GM12878 (cell line): ENCODE data around the gene FGF1.

ENCODE experiments used
- BCL3 ChIP-seq: IDR thresholded peaks from 2 replicates; pipeline ENCODE4 v1.6.1; 2011; ENCODE audit warnings: borderline replicate concordance, low read depth, mild to moderate bottlenecking, moderate library complexity, low read length; ENCODE audit not compliant: insufficient read depth, poor library complexity, severe bottlenecking
- CTCF ChIP-seq, 3 experiments: IDR thresholded peaks in 2 of 3; conservative IDR thresholded peaks in 1 of 3; 2 replicates each; pipeline ENCODE4 v1.5.1; 2011; ENCODE audit warnings: low read depth in 3 of 3, low read length in 3 of 3, mild to moderate bottlenecking in 3 of 3, control low read depth in 2 of 3, moderate library complexity in 2 of 3, inconsistent platforms in 1 of 3, mixed read lengths in 1 of 3; ENCODE audit not compliant: control insufficient read depth in 2 of 3, insufficient read depth in 1 of 3; ENCODE audit errors: extremely low read depth in 1 of 3
- GATAD2B ChIP-seq: fragments of 450-650 bp; conservative IDR thresholded peaks from 2 replicates; pipeline ENCODE4 v1.6.1; 2017; ENCODE audit warnings: low read depth, mild to moderate bottlenecking, moderate library complexity
- KDM1A ChIP-seq: fragments of 200-600 bp; sonication (generic); IDR thresholded peaks from 2 replicates; pipeline ENCODE4 v1.6.1; 2016; ENCODE audit warnings: borderline replicate concordance

- TF ChIP-seq KDM1A (no peak), BCL3 (no peak), CTCF (IDR thresholded peaks at IDR 0.05 in 2 of 3, conservative IDR thresholded peaks at IDR 0.05 in 1 of 3; ENCODE audit: control insufficient read depth in 2 of 3, extremely low read depth in 1 of 3, insufficient read depth in 1 of 3, low read depth in 3 of 3, low read length in 3 of 3) (no peak), GATAD2B (no peak)
These were observed 95.2 kb downstream of the FGF1 start for GRCh38 chr5:142590451-142591231.
